HG02870 (cell line): Measurements from ENCODE around the gene P2RY4.
"Not testable (repeated sequence)": the region's sequence is repeated elsewhere in the genome, so short reads cannot be mapped to it uniquely, and the experiment has no call there.

ENCODE experiments used
- ATAC-seq: cut with Tn5 transposase; IDR thresholded peaks from one replicate; pipeline ENCODE4 v1.9.1; 2021; ENCODE audit warnings: mild to moderate bottlenecking, moderate library complexity; ENCODE audit not compliant: unreplicated experiment

P2RY4 gene

GRCh38 chrX:70260104-70260503, at the start of gene P2RY4:
TSS of gene P2RY4 (minus strand) at chrX:70260204. CDS start at chrX:70259624, 580 bp downstream.
- ATAC-seq: no peak

DNA sequence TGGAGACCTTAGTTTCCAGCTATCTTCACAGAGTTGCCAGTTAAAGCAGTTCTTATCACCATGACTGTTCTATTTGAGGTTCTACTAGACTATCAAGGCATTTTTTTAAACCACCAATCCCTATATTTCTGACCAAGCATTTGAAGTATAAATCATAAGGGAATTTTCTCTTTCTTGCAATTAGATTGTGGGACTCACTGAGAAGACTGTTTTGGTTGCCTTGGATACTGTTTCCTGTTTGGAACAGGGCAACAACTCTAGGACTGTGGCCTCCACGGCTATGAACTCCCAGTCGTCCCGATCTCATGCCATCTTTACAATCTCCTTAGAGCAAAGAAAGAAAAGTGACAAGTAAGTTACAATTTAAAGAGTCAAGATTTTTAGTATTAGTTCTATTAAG, 41.7 kb upstream of the P2RY4 start:
- no peak for ATAC-seq

GRCh38 chrX:70293621-70294020, 33.6 kb upstream of the P2RY4 start:
- no peak for ATAC-seq

GRCh38 chrX:70292788-70293187, 32.8 kb upstream of the P2RY4 start:
- ATAC-seq: no peak

DNA sequence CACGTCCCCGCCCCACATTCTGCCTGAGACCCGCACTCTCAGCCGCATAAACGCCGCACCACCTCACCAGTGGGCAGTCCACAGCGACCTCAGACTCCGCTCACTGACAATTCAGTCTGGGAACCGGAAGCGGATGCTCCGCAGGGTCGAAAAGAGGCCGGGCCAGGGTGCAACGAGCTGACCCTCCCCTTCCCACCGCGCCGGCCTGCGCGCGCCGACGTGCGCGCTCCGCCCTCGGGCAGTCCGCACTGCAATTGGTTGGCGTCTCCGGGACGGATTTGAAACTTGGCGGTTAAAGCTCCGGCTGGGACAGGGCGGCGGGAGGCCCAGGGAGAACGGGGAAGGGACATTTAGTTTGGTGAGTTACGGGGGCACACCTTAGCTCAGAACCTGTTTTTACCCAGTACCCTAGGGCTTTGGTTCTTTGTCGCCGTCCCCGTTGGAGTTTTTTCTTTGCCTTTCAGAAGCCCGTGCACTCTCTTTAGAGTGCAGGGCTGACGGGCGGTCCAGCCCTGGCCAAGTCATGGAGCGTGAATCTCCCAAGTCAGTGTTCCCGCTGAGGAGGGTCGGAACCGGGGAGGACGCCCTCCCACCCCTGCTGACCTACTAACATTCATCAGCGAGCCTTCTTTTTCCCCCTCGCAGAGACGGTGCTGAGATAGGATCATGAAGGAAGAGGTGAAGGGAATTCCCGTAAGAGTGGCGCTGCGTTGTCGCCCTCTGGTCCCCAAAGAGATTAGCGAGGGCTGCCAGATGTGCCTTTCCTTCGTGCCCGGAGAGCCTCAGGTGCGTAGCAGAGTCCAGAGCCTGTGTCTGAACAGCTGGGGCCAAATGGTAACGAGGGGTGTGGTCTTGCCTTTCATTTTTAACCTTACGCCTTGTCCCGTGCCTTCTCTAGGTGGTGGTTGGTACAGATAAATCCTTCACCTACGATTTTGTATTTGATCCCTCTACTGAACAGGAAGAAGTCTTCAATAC, 30.1 kb upstream of the P2RY4 start, which contains the start of the genes KIF4A and PDZD11:
Gene KIF4A (plus strand): TSS at position 312 of the 978 bp plus-strand sequence. CDS start 355 bp downstream, at position 667.
Gene PDZD11 (minus strand): TSS at position 135 of the 978 bp plus-strand sequence. CDS start 586 bp downstream, outside the sequence.
- ATAC-seq: peak; percentile 96

DNA sequence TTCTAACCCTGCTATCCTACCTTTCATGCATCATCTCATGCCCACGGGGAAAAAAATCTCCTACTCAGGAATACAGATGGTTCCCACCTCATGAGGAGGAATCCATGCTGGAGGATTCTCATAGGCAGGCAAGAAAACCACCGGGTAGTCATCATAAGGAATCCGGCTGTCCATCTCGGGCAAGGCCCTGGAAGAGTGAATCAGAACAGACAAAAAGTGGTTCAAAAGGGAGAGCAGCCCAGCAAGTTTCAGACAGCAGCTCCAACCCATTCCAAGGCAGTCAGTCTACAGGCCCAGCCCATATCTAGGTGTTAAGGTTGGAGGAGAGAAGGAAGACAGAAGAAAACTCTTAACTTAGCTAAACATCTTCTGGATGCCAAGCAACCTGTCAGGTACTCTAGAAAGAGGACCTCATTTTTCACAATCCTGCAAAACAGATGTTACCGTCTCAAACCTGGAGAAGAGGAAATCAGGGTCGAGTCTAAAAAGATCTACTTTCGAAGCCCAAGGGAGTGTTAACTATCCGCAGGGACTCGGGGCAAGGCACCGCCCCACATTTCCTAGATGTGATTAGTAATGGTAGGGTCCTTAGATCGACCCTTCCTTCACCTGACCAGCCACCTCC, 29.3 kb upstream of the P2RY4 start:
- no peak for ATAC-seq

DNA sequence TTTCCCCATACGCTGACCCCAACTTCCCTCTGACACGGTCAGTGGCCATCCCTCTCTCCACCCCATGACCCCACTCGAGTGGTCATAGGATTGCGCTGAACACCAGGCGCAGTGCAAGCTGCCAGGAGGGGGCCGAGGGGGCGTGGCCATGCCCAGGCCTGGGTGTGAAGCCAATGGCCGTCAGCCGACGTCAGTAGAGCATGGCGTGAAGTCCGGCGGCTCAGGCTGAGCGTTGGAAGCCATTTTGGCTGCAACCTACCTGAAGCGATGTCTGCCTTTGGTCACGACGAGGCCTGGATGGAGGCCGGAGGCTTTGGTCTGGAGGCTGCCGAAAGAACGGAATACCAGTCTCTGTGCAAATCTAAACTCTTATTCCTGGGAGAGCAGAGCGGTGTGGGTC, 21.9 kb upstream of the P2RY4 start, which contains the start of gene RAB41:
Gene RAB41 (plus strand): TSS at position 222 of the 400 bp plus-strand sequence. CDS start 46 bp downstream, at position 268.
- ATAC-seq: no peak

DNA sequence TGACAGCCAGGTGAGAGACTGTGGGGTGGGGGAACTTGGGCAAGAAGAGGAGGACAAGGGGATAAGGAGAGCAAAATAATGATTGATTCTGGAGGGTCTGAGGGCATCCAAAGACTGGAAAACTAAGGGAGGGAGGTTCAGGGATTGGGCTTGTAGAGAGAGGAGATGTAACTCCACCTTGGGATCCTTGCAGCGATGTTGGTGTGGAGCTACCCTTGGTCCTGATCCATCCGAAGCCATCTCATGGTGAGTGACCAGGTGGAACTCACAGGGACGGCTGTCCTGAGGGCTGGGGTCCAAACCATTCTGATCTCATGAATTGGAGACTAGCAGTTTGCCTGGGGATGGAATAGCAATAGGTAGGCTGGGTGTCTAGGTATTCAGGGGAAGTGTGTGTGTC, 20.6 kb upstream of the P2RY4 start:
- ATAC-seq: no peak

GRCh38 chrX:70279081-70279480, 19.1 kb upstream of the P2RY4 start:
- no peak for ATAC-seq

DNA sequence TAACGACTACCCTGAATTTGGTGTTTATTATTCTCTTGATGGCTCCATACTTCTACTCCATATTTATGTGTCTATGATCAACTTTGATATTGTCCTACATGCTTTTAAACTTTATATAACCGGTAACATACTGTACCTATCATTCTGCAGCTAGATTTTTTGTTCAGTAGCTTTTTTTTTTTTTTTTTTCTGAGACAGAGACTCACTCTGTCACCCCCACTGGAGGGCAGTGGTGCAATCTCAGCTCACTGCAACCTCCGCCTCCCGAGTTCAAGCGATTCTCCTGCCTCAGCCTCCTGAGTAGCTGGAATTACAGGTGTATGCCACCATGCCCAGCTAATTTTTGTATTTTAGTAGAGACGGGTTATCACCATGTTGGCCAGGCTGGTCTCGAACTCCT, 14.0 kb upstream of the P2RY4 start:
- not testable (repeated sequence) for ATAC-seq

DNA sequence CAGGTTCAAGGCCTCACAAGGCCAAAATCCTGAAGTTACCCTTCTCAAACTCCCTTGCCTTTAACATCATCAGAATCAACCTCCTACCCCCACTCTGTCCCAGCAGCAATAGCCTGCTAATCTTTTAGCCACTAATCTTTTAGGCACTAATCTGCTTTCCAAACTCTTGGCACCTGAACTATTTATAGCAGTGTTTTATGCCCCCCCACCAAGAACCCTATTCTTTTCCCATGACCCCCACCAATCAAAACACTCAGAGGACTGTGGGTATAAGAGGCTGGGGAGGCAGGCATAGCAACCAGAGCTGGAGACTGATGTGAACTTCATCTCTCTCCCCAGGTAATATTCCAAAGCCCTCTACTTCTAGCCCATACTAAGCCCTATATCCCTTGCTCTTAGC, 8.0 kb upstream of the P2RY4 start, which contains the start of gene ARR3:
Gene ARR3 (plus strand): TSS at position 301 of the 400 bp plus-strand sequence. CDS start 1,052 bp downstream, outside the sequence.
- ATAC-seq: no peak

DNA sequence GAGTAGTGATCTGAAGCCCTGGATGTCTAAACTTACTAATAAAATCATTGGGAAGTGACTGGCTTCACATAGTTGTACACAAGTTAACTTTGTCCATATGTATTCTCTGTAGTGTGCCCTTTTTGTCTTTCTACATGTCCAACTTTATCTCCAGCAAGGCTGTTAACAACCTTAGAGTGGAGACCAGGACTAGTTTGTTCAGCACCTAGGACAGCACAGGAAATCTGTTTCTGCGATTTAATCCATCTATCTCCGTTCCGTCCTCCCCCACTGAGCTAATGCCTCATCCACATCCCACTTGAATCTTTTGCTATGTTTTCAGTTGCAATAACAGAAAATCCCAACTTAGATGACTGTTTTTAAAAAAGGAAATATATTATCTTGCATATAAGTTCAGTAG, 4.8 kb upstream of the P2RY4 start:
- ATAC-seq: no peak

DNA sequence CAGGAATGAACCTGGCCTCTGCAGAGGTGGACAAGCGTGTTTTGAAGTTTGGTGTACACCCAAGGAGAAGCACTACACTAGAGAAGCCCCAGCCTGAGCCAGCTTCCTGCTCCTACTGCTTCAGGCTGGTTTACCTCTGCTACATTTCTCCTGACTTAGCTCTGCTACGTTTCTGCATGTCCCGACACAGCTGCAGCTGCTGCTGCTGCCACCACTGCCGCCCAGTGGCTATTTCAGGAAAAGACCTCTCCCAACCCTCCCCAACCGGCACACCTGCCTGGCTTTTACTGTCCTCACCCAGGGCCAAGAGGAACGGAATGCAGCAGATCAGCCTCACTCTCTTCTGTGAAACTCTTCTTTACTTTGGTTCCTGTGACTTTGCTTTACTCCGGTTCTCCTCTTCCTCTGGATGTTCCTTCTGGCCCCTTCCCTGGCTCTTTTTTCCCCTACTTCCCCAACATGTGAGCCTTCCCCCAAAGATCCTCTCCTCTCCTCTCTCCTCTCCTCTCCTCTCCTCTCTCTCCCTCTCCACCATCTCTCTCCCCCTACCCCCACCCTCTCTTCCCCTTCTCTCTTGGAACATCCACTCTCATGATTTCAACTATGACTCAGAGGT, 3.1 kb upstream of the P2RY4 start:
- no peak for ATAC-seq

DNA sequence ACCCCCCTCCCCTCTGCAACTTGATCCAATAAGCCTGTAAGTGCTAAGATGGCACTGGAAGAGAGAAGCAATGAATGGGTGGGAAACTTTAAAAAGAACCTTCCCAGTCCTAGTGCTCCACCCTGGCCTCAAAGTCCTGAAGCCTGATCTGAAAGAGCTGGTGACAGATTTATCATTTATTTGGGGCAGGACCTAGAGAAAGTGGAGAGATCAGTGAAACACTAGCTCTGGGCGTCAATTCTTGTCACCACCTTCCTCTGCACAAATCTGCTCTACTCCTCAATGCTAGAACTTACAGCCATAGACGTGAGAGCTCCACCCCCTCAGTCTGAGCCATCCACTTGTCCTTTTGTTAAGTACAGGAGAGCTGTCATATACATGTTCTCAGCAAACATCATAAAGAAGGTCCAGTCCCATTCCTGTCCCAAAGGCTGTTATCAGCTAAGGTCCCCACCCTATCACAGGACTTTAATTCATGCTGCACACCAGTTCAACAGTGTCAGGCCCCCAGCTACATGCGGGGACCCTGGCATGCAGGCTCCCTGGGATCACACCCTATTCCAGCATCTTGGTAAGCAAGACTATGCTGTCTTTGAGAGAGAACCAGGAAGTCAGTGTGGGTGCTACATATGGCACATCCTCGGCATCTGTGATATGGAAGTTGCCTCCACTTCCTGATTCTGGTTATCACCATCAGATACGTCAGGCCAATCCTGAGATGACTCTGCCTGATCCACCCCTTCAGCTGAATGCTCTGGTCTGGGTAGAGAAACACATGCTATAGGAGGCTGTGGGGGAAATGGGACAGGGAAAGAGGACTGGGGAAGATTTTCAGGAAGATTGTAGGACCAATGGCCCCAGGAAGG, 2.3 kb downstream of the P2RY4 start:
- ATAC-seq: no peak

- no peak for ATAC-seq
Measured at GRCh38 chrX:70255452-70255851, 4.6 kb downstream of the P2RY4 start.

DNA sequence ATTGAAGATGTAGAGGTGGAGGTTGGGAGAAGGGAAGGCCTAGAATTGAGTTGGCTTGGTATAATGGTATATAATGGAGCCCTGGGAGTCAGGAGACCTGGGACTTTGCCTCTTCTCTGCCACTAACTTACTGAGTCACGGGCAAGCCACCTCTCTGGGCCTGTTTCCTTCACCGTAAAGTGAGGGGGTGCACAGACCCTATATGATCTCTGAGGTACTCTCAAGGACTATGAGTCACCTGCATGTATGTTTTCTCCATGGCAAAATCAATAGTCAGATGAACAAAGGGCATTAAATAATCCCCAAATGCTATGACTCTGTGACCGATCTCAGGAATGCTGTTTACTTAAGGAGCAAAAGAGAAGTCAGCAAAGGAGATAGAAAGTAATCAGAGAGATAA, 5.1 kb downstream of the P2RY4 start:
- no peak for ATAC-seq

GRCh38 chrX:70254063-70254400, 6.0 kb downstream of the P2RY4 start:
- ATAC-seq: no peak

DNA sequence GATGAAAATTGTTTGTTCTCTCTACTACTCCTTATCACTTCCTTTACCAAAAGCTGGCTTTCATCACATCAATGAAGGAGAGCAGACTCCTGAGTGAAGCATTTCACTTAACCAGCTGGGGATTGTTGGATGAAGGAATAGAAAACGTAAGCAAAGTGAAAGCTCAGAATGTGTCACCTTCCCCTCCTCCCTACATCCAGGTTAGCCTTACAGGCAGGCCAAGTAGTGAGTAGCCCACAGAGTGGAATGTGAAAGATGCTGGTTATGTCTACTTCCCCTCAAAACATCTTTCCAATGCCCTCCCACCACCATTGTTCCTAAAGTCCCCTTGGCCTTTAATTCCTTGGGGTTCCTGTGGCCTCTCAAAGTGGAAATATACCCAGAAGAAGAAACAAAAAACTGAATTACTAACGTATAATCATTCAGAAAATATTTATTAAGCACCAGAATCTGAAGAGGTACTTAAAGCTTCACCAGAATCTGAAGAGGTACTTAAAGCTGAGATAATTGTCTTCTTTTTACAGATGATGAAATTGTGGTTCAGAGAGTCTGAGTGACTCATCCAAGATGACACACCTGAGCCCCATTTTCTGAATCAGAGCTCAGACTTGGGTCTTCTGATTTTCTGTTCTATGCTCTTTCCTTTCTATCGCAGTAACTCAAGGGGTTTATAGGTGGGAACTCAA, 6.5 kb downstream of the P2RY4 start:
- ATAC-seq: no peak

- no peak for ATAC-seq
Measured at GRCh38 chrX:70252491-70252890, 7.5 kb downstream of the P2RY4 start.

- no peak for ATAC-seq
Measured at GRCh38 chrX:70247252-70247651, 12.8 kb downstream of the P2RY4 start.
